Caco-2 (cell line): ENCODE data around the gene CRADD. TPM values are rescaled to one million over a fixed set of nuclear protein-coding genes. Genes with fewer than 3 reads are reported as not detected.

Experiments
- BruUV-seq: library from RNA; stranded (reverse); fragments of 400-500 nt; replicated peaks from 2 replicates; lab custom pipeline; 2021; lab: Mats Ljungman, UMichigan
- CTCF ChIA-PET: fragments of 300-600 bp; sonication (Branson Sonifier 250); formaldehyde crosslinking; loops from one replicate; lab custom pipeline; 2022; ENCODE audit warnings: antibody characterized with exemption; lab: Charles Lee
- POLR2A ChIA-PET: fragments of 300-600 bp; sonication (Branson Sonifier 250); formaldehyde crosslinking; loops from one replicate; lab custom pipeline; 2022; ENCODE audit warnings: antibody characterized with exemption; lab: Charles Lee
- DNase-seq, 2 experiments: peaks; one replicate each; pipeline versions ENCODE4 v3.0.0 to v3.0.0-alpha.2; 2020 to 2022
- H3K27me3 ChIP-seq: replicated peaks from 2 replicates; pipeline ENCODE4 v1.6.0; 2011; ENCODE audit warnings: low read length; ENCODE audit not compliant: control insufficient read depth, insufficient read depth
- H3K36me3 ChIP-seq: 2 replicates; pipeline ENCODE4 v1.5.1; 2011; ENCODE audit warnings: low read length; ENCODE audit not compliant: control insufficient read depth, insufficient read depth
- H3K4me1 ChIP-seq: fragments of 250-450 bp; sonication (Bioruptor Pico); 2 replicates; pipeline ENCODE4 v1.5.1; 2020; ENCODE audit warnings: mild to moderate bottlenecking
- H3K4me3 ChIP-seq: 2 replicates; pipeline ENCODE4 v1.5.1; 2011; ENCODE audit warnings: low read depth, mild to moderate bottlenecking, control low read depth, low read length
- H3K9me3 ChIP-seq: fragments of 250-450 bp; sonication (Bioruptor Pico); 2 replicates; pipeline ENCODE4 v1.5.1; 2020; ENCODE audit warnings: mild to moderate bottlenecking, moderate library complexity
- H3K27ac Mint-ChIP-seq: one replicate; pipeline ENCODE4 v1.8.0; 2022; ENCODE audit warnings: mixed read lengths; ENCODE audit not compliant: unreplicated experiment
- H3K27me3 Mint-ChIP-seq: one replicate; pipeline ENCODE4 v1.8.0; 2022; ENCODE audit warnings: mixed read lengths; ENCODE audit not compliant: insufficient read depth, unreplicated experiment
- H3K36me3 Mint-ChIP-seq: one replicate; pipeline ENCODE4 v1.8.0; 2022; ENCODE audit warnings: mild to moderate bottlenecking, mixed read lengths; ENCODE audit not compliant: insufficient read depth, unreplicated experiment
- H3K4me1 Mint-ChIP-seq: one replicate; pipeline ENCODE4 v1.8.0; 2022; ENCODE audit warnings: low read depth, mixed read lengths; ENCODE audit not compliant: unreplicated experiment
- H3K4me3 Mint-ChIP-seq: one replicate; pipeline ENCODE4 v1.8.0; 2022; ENCODE audit warnings: mild to moderate bottlenecking, moderate library complexity, mixed read lengths; ENCODE audit not compliant: unreplicated experiment
- H3K9me3 Mint-ChIP-seq: one replicate; pipeline ENCODE4 v1.8.0; 2022; ENCODE audit warnings: mixed read lengths; ENCODE audit not compliant: unreplicated experiment
- CTCF ChIP-seq, 2 experiments: fragments of 200-600 bp in 1 of 2; IDR thresholded peaks; 1 replicate in 1 of 2; 2 replicates in 1 of 2; pipeline versions ENCODE4 v1.5.1 to v1.8.0; 2011 to 2022; ENCODE audit warnings: antibody characterized with exemption in 1 of 2, control low read depth in 1 of 2, inconsistent platforms in 1 of 2, low read depth in 1 of 2, low read length in 1 of 2, mild to moderate bottlenecking in 1 of 2, moderate library complexity in 1 of 2; ENCODE audit not compliant: insufficient read depth in 1 of 2, severe bottlenecking in 1 of 2, unreplicated experiment in 1 of 2
- intact Hi-C: fragments of 100-400 bp; cut with micrococcal nuclease; formaldehyde crosslinking; loops from one replicate; pipeline ENCODE4 v1.10.0; 2022; ENCODE audit not compliant: unreplicated experiment
- total RNA-seq: library from RNA; stranded (reverse); gene quantifications from 2 replicates; pipeline ENCODE4 v1.2.3, GENCODE V29; 2022

Gene CRADD
- total RNA-seq, 1 experiment from 2014 or later, result 29.2 TPM

- H3K27me3 Mint-ChIP-seq, result no peaks in the 10 kb centered on the region
- Histone ChIP-seq H3K9me3 (no peaks in the 10 kb centered on the region), H3K4me1 (peaks cover 5% of the 10 kb centered on the region; the same call in 1 of the 2 replicates), H3K36me3 (no peaks in the 10 kb centered on the region), H3K27me3 (no peaks in the 10 kb centered on the region), H3K4me3 (no peak overlapping the region)
- CTCF ChIA-PET, result no interaction called here
- peak overlapping the region; percentile 19 for H3K27ac Mint-ChIP-seq
- intact Hi-C loops, result no loop called here
- no peaks in the 10 kb centered on the region for H3K9me3 Mint-ChIP-seq
- H3K4me3 Mint-ChIP-seq, result no peak overlapping the region
- DNase-seq, result no peak
- no peak for TF ChIP-seq CTCF (IDR thresholded peaks at IDR 0.05; ENCODE audit: insufficient read depth in 1 of 2, low read depth in 1 of 2, low read length in 1 of 2, severe bottlenecking in 1 of 2, unreplicated experiment in 1 of 2)
- peaks cover 25% of the 10 kb centered on the region for H3K4me1 Mint-ChIP-seq
- POLR2A ChIA-PET, result no interaction called here
- peaks cover 15% of the 10 kb centered on the region for H3K36me3 Mint-ChIP-seq
- no TSS peak for BruUV-seq
Measured at GRCh38 chr12:93776581-93777018, 99.4 kb downstream of the CRADD start.

GRCh38 chr12:93777254-93777653 lies 100.1 kb downstream of the CRADD start:
- H3K4me3 ChIP-seq, result no peak overlapping the region
- Mint-ChIP-seq H3K9me3 (no peaks in the 10 kb centered on the region), H3K36me3 (peaks cover 15% of the 10 kb centered on the region), H3K27me3 (no peaks in the 10 kb centered on the region), H3K27ac (peak overlapping the region; percentile 19), H3K4me3 (no peak overlapping the region), H3K4me1 (peaks cover 25% of the 10 kb centered on the region)
- intact Hi-C loops, result no loop called here
- 0 out of 2 replicates have a peak, but pooled peaks cover 5% of the 10 kb centered on the region for H3K4me1 ChIP-seq
- CTCF ChIA-PET, result interaction anchor here (1.1 kb wide), 1 partner anchor 326 kb away, joined by 3 read pairs; no protein-coding TSS in a partner anchor
- no peaks in the 10 kb centered on the region for H3K27me3 ChIP-seq
- TF ChIP-seq CTCF (IDR thresholded peaks at IDR 0.05; ENCODE audit: insufficient read depth in 1 of 2, low read depth in 1 of 2, low read length in 1 of 2, severe bottlenecking in 1 of 2, unreplicated experiment in 1 of 2), result no peak
- no TSS peak for BruUV-seq
- no peaks in the 10 kb centered on the region for H3K9me3 ChIP-seq
- POLR2A ChIA-PET, result no interaction called here
- DNase-seq, result no peak
- H3K36me3 ChIP-seq, result no peaks in the 10 kb centered on the region

GRCh38 chr12:93778306-93778705 lies 101.1 kb downstream of the CRADD start:
- no peaks in the 10 kb centered on the region for H3K9me3 Mint-ChIP-seq
- H3K36me3 Mint-ChIP-seq, result peaks cover 10% of the 10 kb centered on the region
- no TSS peak for BruUV-seq

More at GRCh38 chr12:93778306-93778705, 101.1 kb downstream of the CRADD start:
- H3K4me3 Mint-ChIP-seq, result no peak overlapping the region
- Histone ChIP-seq H3K36me3 (no peaks in the 10 kb centered on the region), H3K9me3 (no peaks in the 10 kb centered on the region), H3K4me3 (no peak overlapping the region), H3K4me1 (0 out of 2 replicates have a peak, but pooled peaks cover 5% of the 10 kb centered on the region), H3K27me3 (no peaks in the 10 kb centered on the region)
- no peak for TF ChIP-seq CTCF (IDR thresholded peaks at IDR 0.05; ENCODE audit: insufficient read depth in 1 of 2, low read depth in 1 of 2, low read length in 1 of 2, severe bottlenecking in 1 of 2, unreplicated experiment in 1 of 2)
- intact Hi-C loops, result no loop called here
- H3K4me1 Mint-ChIP-seq, result peaks cover 25% of the 10 kb centered on the region
- no peak overlapping the region for H3K27ac Mint-ChIP-seq
- CTCF ChIA-PET, result no interaction called here
- no peaks in the 10 kb centered on the region for H3K27me3 Mint-ChIP-seq
- POLR2A ChIA-PET, result no interaction called here
- DNase-seq, result no peak
